MM.1S (cell line): ENCODE measurements around the gene ESRRB.

Source experiments
- DNase-seq: peaks from one replicate; pipeline ENCODE4 v3.0.0-alpha.2; 2015
- H2AFZ ChIP-seq: fragments of 300-600 bp; sonication (generic); 2 replicates; pipeline ENCODE4 v1.6.0; 2016; ENCODE audit warnings: antibody characterized with exemption, low read length
- H3F3A ChIP-seq: fragments of 300-600 bp; sonication (generic); 2 replicates; pipeline ENCODE4 v1.6.1; 2016; ENCODE audit warnings: mild to moderate bottlenecking, antibody characterized with exemption, low read length, moderate library complexity, mixed read lengths; ENCODE audit not compliant: insufficient read depth
- H3K27ac ChIP-seq: fragments of 300-600 bp; sonication (generic); 2 replicates; pipeline ENCODE4 v1.5.1; 2016; ENCODE audit warnings: mild to moderate bottlenecking, low read length
- H3K27me3 ChIP-seq: fragments of 300-600 bp; sonication (generic); replicated peaks from 2 replicates; pipeline ENCODE4 v1.6.0; 2016; ENCODE audit warnings: low read length; ENCODE audit not compliant: insufficient read depth
- H3K36me3 ChIP-seq: fragments of 300-600 bp; sonication (generic); replicated peaks from 2 replicates; pipeline ENCODE4 v1.6.1; 2016; ENCODE audit warnings: mild to moderate bottlenecking, low read length, mixed read lengths; ENCODE audit not compliant: insufficient read depth
- H3K4me1 ChIP-seq: fragments of 300-600 bp; sonication (generic); 2 replicates; pipeline ENCODE4 v1.6.1; 2016; ENCODE audit warnings: low read length, mixed read lengths
- H3K4me2 ChIP-seq: fragments of 300-600 bp; sonication (generic); 2 replicates; pipeline ENCODE4 v1.6.0; 2016; ENCODE audit warnings: low read depth, low read length
- H3K4me3 ChIP-seq: fragments of 300-600 bp; sonication (generic); 2 replicates; pipeline ENCODE4 v1.5.1; 2016; ENCODE audit warnings: low read length, mixed read lengths
- H3K79me2 ChIP-seq: fragments of 300-600 bp; sonication (generic); 2 replicates; pipeline ENCODE4 v1.6.1; 2016; ENCODE audit warnings: mixed run types, low read length, mixed read lengths
- H3K9ac ChIP-seq: fragments of 300-600 bp; sonication (generic); 2 replicates; pipeline ENCODE4 v1.6.1; 2016; ENCODE audit warnings: low read length, mixed read lengths
- H3K9me2 ChIP-seq: fragments of 300-600 bp; sonication (generic); replicated peaks from 2 replicates; pipeline ENCODE4 v1.6.1; 2016; ENCODE audit warnings: mild to moderate bottlenecking, low read length, mixed read lengths; ENCODE audit not compliant: insufficient read depth
- H3K9me3 ChIP-seq: fragments of 300-600 bp; sonication (generic); replicated peaks from 2 replicates; pipeline ENCODE4 v1.6.1; 2016; ENCODE audit warnings: mild to moderate bottlenecking, low read length, mixed read lengths; ENCODE audit not compliant: insufficient read depth
- H4K20me1 ChIP-seq: fragments of 300-600 bp; sonication (generic); 2 replicates; pipeline ENCODE4 v1.6.1; 2016; ENCODE audit warnings: mild to moderate bottlenecking, low read length, moderate library complexity, mixed read lengths; ENCODE audit not compliant: insufficient read depth
- CTCF ChIP-seq: fragments of 300-600 bp; sonication (generic); IDR thresholded peaks from 2 replicates; pipeline ENCODE4 v1.5.1; 2016; ENCODE audit warnings: antibody characterized with exemption, low read length, mixed read lengths
- EZH2 ChIP-seq: fragments of 300-600 bp; sonication (generic); optimal IDR thresholded peaks from 2 replicates; pipeline ENCODE3; 2017; ENCODE audit warnings: low read depth, mild to moderate bottlenecking, antibody characterized with exemption, low read length, mixed read lengths
- EZH2phosphoT487 ChIP-seq: fragments of 300-600 bp; sonication (generic); IDR thresholded peaks from 2 replicates; pipeline ENCODE4 v1.6.1; 2018; ENCODE audit warnings: antibody characterized with exemption, low read length

The ESRRB gene

GRCh38 chr14:76430017-76430416 lies 54.1 kb downstream of the ESRRB start:
- H3K4me2 ChIP-seq: no peak overlapping the region

GRCh38 chr14:76430475-76430980 lies 54.6 kb downstream of the ESRRB start:
- Histone ChIP-seq H3K27ac (no peak overlapping the region), H3K79me2 (no peaks in the 10 kb centered on the region), H3K36me3 (no peaks in the 10 kb centered on the region), H3K27me3 (no peaks in the 10 kb centered on the region), H3K4me2 (no peak overlapping the region), H3K4me1 (no peaks in the 10 kb centered on the region), H4K20me1 (no peaks in the 10 kb centered on the region), H2AFZ (no peak overlapping the region), H3K4me3 (no peak overlapping the region), H3K9me3 (no peaks in the 10 kb centered on the region), H3F3A (no peaks in the 10 kb centered on the region), H3K9ac (no peak overlapping the region), H3K9me2 (no peaks in the 10 kb centered on the region)
- TF ChIP-seq EZH2: no peak
- no peak for TF ChIP-seq CTCF
- no peak for TF ChIP-seq EZH2phosphoT487
- no peak for DNase-seq

More at GRCh38 chr14:76430017-76430416, 54.1 kb downstream of the ESRRB start:
- Histone ChIP-seq H3K27me3 (no peaks in the 10 kb centered on the region), H2AFZ (no peak overlapping the region), H3K4me1 (no peaks in the 10 kb centered on the region), H3K4me3 (no peak overlapping the region), H3K9me2 (no peaks in the 10 kb centered on the region), H3K27ac (no peak overlapping the region), H3K9ac (no peak overlapping the region), H3K36me3 (no peaks in the 10 kb centered on the region), H3F3A (no peaks in the 10 kb centered on the region), H4K20me1 (no peaks in the 10 kb centered on the region), H3K9me3 (no peaks in the 10 kb centered on the region), H3K79me2 (no peaks in the 10 kb centered on the region)
- DNase-seq: no peak
- TF ChIP-seq EZH2 (no peak), EZH2phosphoT487 (no peak), CTCF (no peak)

GRCh38 chr14:76431538-76431937 lies 55.6 kb downstream of the ESRRB start:
- H3K27ac ChIP-seq: no peak overlapping the region
- TF ChIP-seq EZH2phosphoT487 (no peak), EZH2 (no peak), CTCF (no peak)
- H3K4me2 ChIP-seq: no peak overlapping the region
- H3K9me2 ChIP-seq: no peaks in the 10 kb centered on the region
- H2AFZ ChIP-seq: no peak overlapping the region
- no peaks in the 10 kb centered on the region for H3F3A ChIP-seq
- no peaks in the 10 kb centered on the region for H4K20me1 ChIP-seq
- H3K9me3 ChIP-seq: no peaks in the 10 kb centered on the region
- no peak overlapping the region for H3K9ac ChIP-seq
- H3K27me3 ChIP-seq: no peaks in the 10 kb centered on the region
- H3K4me1 ChIP-seq: no peaks in the 10 kb centered on the region
- H3K36me3 ChIP-seq: no peaks in the 10 kb centered on the region
- no peaks in the 10 kb centered on the region for H3K79me2 ChIP-seq
- no peak overlapping the region for H3K4me3 ChIP-seq
- no peak for DNase-seq
